OCI-LY7 (cell line): ENCODE measurements around the gene NLGN1. TPM values are rescaled to one million over a fixed set of nuclear protein-coding genes. Genes with fewer than 3 reads are reported as not detected.

Source experiments
- BruUV-seq: library from RNA; stranded (reverse); fragments of 400-500 nt; replicated peaks from 2 replicates; lab custom pipeline; 2021; lab: Mats Ljungman, UMichigan
- CTCF ChIA-PET: fragments of 300-600 bp; sonication (Branson Sonifier 250); formaldehyde crosslinking; loops from one replicate; lab custom pipeline; 2022; ENCODE audit warnings: antibody characterized with exemption; ENCODE audit not compliant: unreplicated experiment; lab: Charles Lee
- POLR2A ChIA-PET: fragments of 300-600 bp; sonication (Branson Sonifier 250); formaldehyde crosslinking; loops from one replicate; lab custom pipeline; 2022; ENCODE audit warnings: antibody characterized with exemption; lab: Charles Lee
- DNase-seq: peaks from one replicate; pipeline ENCODE4 v3.0.0-alpha.2; 2015; ENCODE audit warnings: low spot score
- H2AFZ ChIP-seq: fragments of 200-600 bp; sonication (generic), shearing (Covaris generic); 2 replicates; pipeline ENCODE4 v1.6.1; 2014; ENCODE audit warnings: mild to moderate bottlenecking, antibody characterized with exemption, low read length, moderate library complexity
- H3K27ac ChIP-seq: fragments of 200-600 bp; sonication (generic); 2 replicates; pipeline ENCODE4 v1.5.1; 2014; ENCODE audit warnings: mixed run types, low read depth, mild to moderate bottlenecking, moderate library complexity, low read length, inconsistent platforms; ENCODE audit not compliant: poor library complexity, severe bottlenecking
- H3K36me3 ChIP-seq: fragments of 200-600 bp; sonication (generic); 2 replicates; pipeline ENCODE4 v1.6.1; 2014; ENCODE audit warnings: mild to moderate bottlenecking, antibody characterized with exemption, low read length, moderate library complexity, mixed read lengths; ENCODE audit not compliant: insufficient read depth
- H3K4me1 ChIP-seq: fragments of 200-600 bp; sonication (generic); 2 replicates; pipeline ENCODE4 v1.5.1; 2014; ENCODE audit warnings: mild to moderate bottlenecking, low read length; ENCODE audit not compliant: insufficient read depth, poor library complexity, severe bottlenecking
- H3K4me2 ChIP-seq: fragments of 200-600 bp; sonication (generic); 2 replicates; pipeline ENCODE4 v1.6.1; 2014; ENCODE audit warnings: mild to moderate bottlenecking, low read length
- H3K4me3 ChIP-seq: fragments of 200-600 bp; sonication (generic); 2 replicates; pipeline ENCODE4 v1.5.1; 2014; ENCODE audit warnings: mild to moderate bottlenecking, low read depth, low read length; ENCODE audit not compliant: poor library complexity, severe bottlenecking
- H3K79me2 ChIP-seq: fragments of 200-600 bp; sonication (generic); 2 replicates; pipeline ENCODE4 v1.6.1; 2016; ENCODE audit warnings: low read depth, mild to moderate bottlenecking, low read length, moderate library complexity, mixed read lengths; ENCODE audit not compliant: insufficient read depth
- H3K9me2 ChIP-seq: fragments of 200-600 bp; sonication (generic); 2 replicates; pipeline ENCODE4 v1.6.1; 2016; ENCODE audit warnings: mild to moderate bottlenecking, low read length, mixed read lengths; ENCODE audit not compliant: insufficient read depth
- H3K9me3 ChIP-seq: fragments of 200-600 bp; sonication (generic); 2 replicates; pipeline ENCODE4 v1.6.1; 2014; ENCODE audit warnings: mild to moderate bottlenecking, mixed run types, low read length, mixed read lengths
- H4K20me1 ChIP-seq: fragments of 200-600 bp; sonication (generic); 2 replicates; pipeline ENCODE4 v1.6.1; 2014; ENCODE audit warnings: mild to moderate bottlenecking, antibody characterized with exemption, low read length, moderate library complexity, mixed read lengths; ENCODE audit not compliant: insufficient read depth
- CTCF ChIP-seq: fragments of 200-600 bp; sonication (generic); conservative IDR thresholded peaks from 2 replicates; pipeline ENCODE4 v1.5.1; 2014; ENCODE audit warnings: mild to moderate bottlenecking, antibody characterized with exemption, low read length, moderate library complexity, mixed read lengths
- EZH2phosphoT487 ChIP-seq: fragments of 200-600 bp; sonication (generic); IDR thresholded peaks from 2 replicates; pipeline ENCODE4 v1.6.1; 2018; ENCODE audit warnings: low read depth, borderline replicate concordance, mild to moderate bottlenecking, mixed run types, antibody characterized with exemption, low read length, moderate library complexity, mixed read lengths
- intact Hi-C: fragments of 100-400 bp; cut with micrococcal nuclease; formaldehyde crosslinking; loops from one replicate; pipeline ENCODE4 v1.10.0; 2022; ENCODE audit not compliant: unreplicated experiment
- total RNA-seq, 2 experiments: library from RNA; depleted of rRNA in 1 of 2; stranded (reverse); fragments of >200 nt in 1 of 2; shearing (Covaris generic) in 1 of 2; gene quantifications; 2 replicates each; pipeline ENCODE4 v1.2.3, GENCODE V29; 2014 to 2022

Gene NLGN1
- total RNA-seq, 2 experiments from 2014 or later, result not detected

GRCh38 chr3:173473237-173473636 is 75.7 kb downstream of the NLGN1 start:
- no peaks in the 10 kb centered on the region for H4K20me1 ChIP-seq
- H2AFZ ChIP-seq, result no peak overlapping the region
- intact Hi-C loops, result no loop called here
- H3K4me1 ChIP-seq, result no peaks in the 10 kb centered on the region
- DNase-seq, result no peak
- POLR2A ChIA-PET, result no interaction called here
- H3K4me3 ChIP-seq, result no peak overlapping the region
- no peaks in the 10 kb centered on the region for H3K9me3 ChIP-seq
- no peak overlapping the region for H3K27ac ChIP-seq
- BruUV-seq, result no TSS peak
- H3K4me2 ChIP-seq, result no peak overlapping the region
- no peak for TF ChIP-seq CTCF
- no peak for TF ChIP-seq EZH2phosphoT487
- H3K36me3 ChIP-seq, result no peaks in the 10 kb centered on the region
- CTCF ChIA-PET, result no interaction called here
- no peaks in the 10 kb centered on the region for H3K9me2 ChIP-seq
- no peaks in the 10 kb centered on the region for H3K79me2 ChIP-seq

- Histone ChIP-seq H3K9me3 (no peaks in the 10 kb centered on the region), H4K20me1 (no peaks in the 10 kb centered on the region), H3K27ac (no peak overlapping the region), H2AFZ (no peak overlapping the region), H3K4me1 (no peaks in the 10 kb centered on the region), H3K9me2 (no peaks in the 10 kb centered on the region), H3K79me2 (no peaks in the 10 kb centered on the region), H3K4me3 (no peak overlapping the region), H3K36me3 (no peaks in the 10 kb centered on the region), H3K4me2 (no peak overlapping the region)
- intact Hi-C loops, result no loop called here
- CTCF ChIA-PET, result no interaction called here
- BruUV-seq, result no TSS peak
- POLR2A ChIA-PET, result interaction anchor here (0.6 kb wide), 1 partner anchor 162 kb away, joined by 3 read pairs; no protein-coding TSS in a partner anchor
- TF ChIP-seq CTCF, result no peak
- TF ChIP-seq EZH2phosphoT487, result no peak
- no peak for DNase-seq
Measured at GRCh38 chr3:173479301-173479700, 81.8 kb downstream of the NLGN1 start.

GRCh38 chr3:173501931-173502489 is 104.5 kb downstream of the NLGN1 start:
- CTCF ChIA-PET, result no interaction called here
- no peak overlapping the region for H3K4me2 ChIP-seq
- no peaks in the 10 kb centered on the region for H3K79me2 ChIP-seq
- no peak overlapping the region for H3K27ac ChIP-seq
- intact Hi-C loops, result no loop called here
- no peaks in the 10 kb centered on the region for H3K36me3 ChIP-seq
- no peak for TF ChIP-seq CTCF
- TF ChIP-seq EZH2phosphoT487, result no peak
- BruUV-seq, result no TSS peak
- no peaks in the 10 kb centered on the region for H4K20me1 ChIP-seq
- no peaks in the 10 kb centered on the region for H3K4me1 ChIP-seq
- no peak overlapping the region for H3K4me3 ChIP-seq
- DNase-seq, result no peak
- H3K9me3 ChIP-seq, result no peaks in the 10 kb centered on the region
- H3K9me2 ChIP-seq, result no peaks in the 10 kb centered on the region
- no peak overlapping the region for H2AFZ ChIP-seq
- POLR2A ChIA-PET, result no interaction called here
